Right lobe of liver (tissue), 6 donors: ENCODE results near the gene ERICH2. TPM values are rescaled to one million over a fixed set of nuclear protein-coding genes. Genes with fewer than 3 reads are reported as not detected.
A peak's percentile ranks its signal among the peaks of the same experiment; 100 is the strongest.
"Not testable (repeated sequence)": the region's sequence is repeated elsewhere in the genome, so short reads cannot be mapped to it uniquely, and the experiment has no call there.

Experiments
- ATAC-seq, 4 donors: fragments of 200-7000 bp; cut with Tn5 transposase; one replicate each; pipeline ENCODE4 v1.9.1; 2020; ENCODE audit warnings: mild to moderate bottlenecking in 4 of 4, moderate library complexity in 4 of 4
- DNase-seq, 3 donors: peaks; one replicate each; pipeline ENCODE4 v3.0.0-alpha.2; 2020
- H3K27ac ChIP-seq, 3 donors: fragments of 200-600 bp; one replicate each; pipeline ENCODE4 v1.8.0; 2022
- H3K27me3 ChIP-seq, 2 donors: fragments of 200-600 bp; one replicate each; pipeline ENCODE4 v1.8.0; 2022
- H3K36me3 ChIP-seq, 4 donors: fragments of 200-600 bp; sonication (generic) in 1 of 4; one replicate each; pipeline versions ENCODE4 v1.5.1 to v1.8.0; 2017 to 2022; ENCODE audit warnings: control low read depth in 1 of 4
- H3K4me1 ChIP-seq, 4 donors: fragments of 200-600 bp; sonication (generic) in 1 of 4; one replicate each; pipeline versions ENCODE4 v1.5.1 to v1.8.0; 2017 to 2022; ENCODE audit warnings: control low read depth in 1 of 4
- H3K4me3 ChIP-seq, 3 donors: fragments of 200-600 bp; one replicate each; pipeline ENCODE4 v1.8.0; 2022
- H3K9me3 ChIP-seq, 4 donors: fragments of 200-600 bp; sonication (generic) in 1 of 4; one replicate each; pipeline versions ENCODE4 v1.5.1 to v1.8.0; 2017 to 2022; ENCODE audit warnings: control low read depth in 1 of 4
- CTCF ChIP-seq, 4 donors: fragments of 200-600 bp in 3 of 4; fragments of 450-650 bp in 1 of 4; IDR thresholded peaks; one replicate each; pipeline versions ENCODE4 v1.5.1 to v1.8.0; 2016 to 2022; ENCODE audit warnings: antibody characterized with exemption in 4 of 4, mild to moderate bottlenecking in 2 of 4
- POLR2A ChIP-seq: fragments of 450-650 bp; IDR thresholded peaks from one replicate; pipeline ENCODE4 v1.6.1; 2017; ENCODE audit warnings: antibody characterized with exemption, mild to moderate bottlenecking
- WGBS: methylation state at CpG from one replicate; pipeline ENCODE4 v1.1.6; 2018; ENCODE audit warnings: low coverage, low lambda C conversion rate; ENCODE audit not compliant: insufficient coverage; ENCODE audit errors: missing lambda C conversion rate; 5-methylcytosine and 5-hydroxymethylcytosine counted together
- intact Hi-C, 2 donors: fragments of 100-400 bp; cut with DNase I; formaldehyde crosslinking; loops; one replicate each; pipeline versions ENCODE4 v1.11.2 to v1.14.1; 2022
- total RNA-seq, 6 experiments: library from RNA; depleted of rRNA in 2 of 6; stranded (reverse); fragments of >200 nt in 2 of 6; fragmentation: NEBNext Ultra II Directional in 3 of 6; extraction: Animal tissue kit (Norgen Biotek cat#: 25700) in 3 of 6; gene quantifications; one replicate each; pipeline versions ENCODE4 v1.1.0 to v1.2.4, GENCODE V29; 2016 to 2023
- donor health status: DM: no; HTN: yes; CAD: no.
- donor health status: DM: no; HTN: no; CAD: no.
- donor health status: DM: no; HTN: no; CAD: no.
- donor health status: DM: no; HTN: yes; CAD: no.
- donor health status: DM: no; HTN: yes; CAD: no.

ERICH2 gene
- total RNA-seq, 6 experiments from 2014 or later = 0.53 to 1.2 (median 1.1) TPM; not detected in 3

GRCh38 chr2:170733798-170734600, 36.2 kb upstream of the ERICH2 start:
- WGBS = 0% methylated on average over 1 of the region's 1 CpG
- Histone ChIP-seq H3K9me3 (no peaks in the 10 kb centered on the region), H3K27ac (no peak overlapping the region), H3K36me3 (no peaks in the 10 kb centered on the region), H3K4me3 (no peak overlapping the region), H3K27me3 (no peaks in the 10 kb centered on the region), H3K4me1 (no peaks in the 10 kb centered on the region)
- DNase-seq (no peak), ATAC-seq (no peak)
- intact Hi-C loops = no loop called here
- TF ChIP-seq POLR2A (no peak), CTCF (IDR thresholded peaks at IDR 0.05) (no peak)

GRCh38 chr2:170734601-170735000, 35.6 kb upstream of the ERICH2 start:
- H3K4me3 ChIP-seq, intact Hi-C loops, H3K4me1 ChIP-seq, H3K36me3 ChIP-seq, H3K27me3 ChIP-seq, ATAC-seq, DNase-seq, H3K27ac ChIP-seq, H3K9me3 ChIP-seq: not testable (repeated sequence)
- 55% methylated on average over 2 of the region's 2 CpGs for WGBS

GRCh38 chr2:170736628-170737027, 33.5 kb upstream of the ERICH2 start:
- Histone ChIP-seq H3K27me3 (no peaks in the 10 kb centered on the region), H3K27ac (no peak overlapping the region), H3K4me1 (no peaks in the 10 kb centered on the region), H3K9me3 (no peaks in the 10 kb centered on the region), H3K36me3 (no peaks in the 10 kb centered on the region), H3K4me3 (no peak overlapping the region)
- TF ChIP-seq CTCF (IDR thresholded peaks at IDR 0.05) = peak in 1 of 4 donors; percentile 14
- no peak for TF ChIP-seq POLR2A
- intact Hi-C loops = no loop called here
- ATAC-seq (peak in 1 of 4 donors; percentile 37), DNase-seq (no peak)
- 18% methylated on average over 1 of the region's 1 CpG for WGBS

- Histone ChIP-seq H3K36me3 (no peaks in the 10 kb centered on the region), H3K4me3 (no peak overlapping the region), H3K27me3 (no peaks in the 10 kb centered on the region), H3K27ac (no peak overlapping the region), H3K9me3 (no peaks in the 10 kb centered on the region), H3K4me1 (no peaks in the 10 kb centered on the region)
- intact Hi-C loops = no loop called here
- WGBS = 81% methylated on average over 2 of the region's 2 CpGs
- DNase-seq (no peak), ATAC-seq (no peak)
- TF ChIP-seq CTCF (IDR thresholded peaks at IDR 0.05) = no peak
- no peak for TF ChIP-seq POLR2A
Observed at GRCh38 chr2:170737406-170737805, 32.8 kb upstream of the ERICH2 start.

GRCh38 chr2:170737821-170738220, 32.4 kb upstream of the ERICH2 start:
- Histone ChIP-seq H3K4me1 (no peaks in the 10 kb centered on the region), H3K4me3 (no peak overlapping the region), H3K36me3 (no peaks in the 10 kb centered on the region), H3K9me3 (no peaks in the 10 kb centered on the region), H3K27ac (no peak overlapping the region), H3K27me3 (no peaks in the 10 kb centered on the region)
- no peak for ATAC-seq
- intact Hi-C loops = no loop called here
- WGBS = 90% methylated on average over 2 of the region's 4 CpGs
- no peak for DNase-seq
- TF ChIP-seq POLR2A (no peak), CTCF (IDR thresholded peaks at IDR 0.05) (no peak)
